Measurements from ENCODE around the gene SLX4IP. TPM values are rescaled to one million over a fixed set of nuclear protein-coding genes. Genes with fewer than 3 reads are reported as not detected.

SLX4IP gene
- total RNA-seq, 2 experiments from 2014 or later: 1.6 to 1.8 TPM

DNA sequence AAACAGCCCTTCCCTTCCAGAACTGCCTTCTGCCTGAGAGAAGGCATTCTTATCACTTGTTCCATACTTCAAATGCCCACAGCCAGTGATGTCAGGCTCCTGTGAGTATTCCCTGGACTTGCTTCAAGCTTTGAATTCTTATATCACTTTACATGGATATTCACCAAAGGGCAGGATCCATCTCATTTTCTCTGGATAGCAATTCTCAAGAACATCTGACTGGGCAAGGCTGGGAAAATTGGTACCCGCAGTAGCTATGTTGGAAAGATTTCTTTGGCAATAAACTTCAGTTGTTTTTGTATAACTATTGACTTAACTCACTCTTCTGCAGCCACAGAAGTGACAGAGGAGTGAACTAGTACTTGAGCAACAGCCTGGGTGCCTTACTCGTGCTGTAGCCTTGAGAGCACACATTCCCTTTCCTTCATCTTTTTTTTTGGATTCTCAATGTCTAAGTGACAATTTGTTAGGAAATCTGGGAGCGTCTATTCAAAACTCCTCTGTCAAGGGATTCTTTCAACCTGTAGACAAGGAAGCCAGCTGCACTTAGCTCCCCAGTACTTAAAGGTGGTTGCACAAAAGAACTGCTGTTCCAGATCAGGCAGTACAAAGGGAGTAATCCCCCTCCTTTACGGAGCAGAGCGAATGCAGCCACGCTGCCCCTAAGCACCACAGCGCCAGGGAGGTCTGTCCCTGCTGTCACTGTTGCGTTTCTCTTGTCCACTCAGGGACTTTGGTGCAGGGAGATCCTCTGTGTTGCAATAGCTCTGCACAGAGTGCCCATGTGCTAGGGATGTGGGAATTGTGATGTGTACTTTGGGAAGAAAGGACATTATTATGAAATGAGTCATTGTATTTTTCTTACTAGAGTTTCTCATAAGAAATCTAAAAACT lies 169.1 kb downstream of the SLX4IP start:
- no peak for DNase-seq
- Mint-ChIP-seq H3K4me3 (no peak overlapping the region), H3K27ac (no peak overlapping the region), H3K27me3 (no peaks in the 10 kb centered on the region), H3K9me3 (no peaks in the 10 kb centered on the region), H3K36me3 (ENCODE audit: low read depth) (peaks cover 70% of the 10 kb centered on the region), H3K4me1 (ENCODE audit: low read depth) (no peaks in the 10 kb centered on the region)
- Histone ChIP-seq H3K4me1 (ENCODE audit: insufficient read depth, low read length) (no peaks in the 10 kb centered on the region), H3K9me3 (ENCODE audit: control insufficient read depth in 1 of 2, insufficient read depth in 1 of 2, low read length in 2 of 2) (no peaks in the 10 kb centered on the region), H3K27ac (ENCODE audit: low read depth in 1 of 2, low read length in 2 of 2) (no peak overlapping the region), H3K36me3 (ENCODE audit: insufficient read depth, low read length) (peaks cover 5% of the 10 kb centered on the region), H3K4me3 (ENCODE audit: low read length) (no peak overlapping the region), H3K27me3 (ENCODE audit: control insufficient read depth in 1 of 2, insufficient read depth in 2 of 2, low read length in 2 of 2) (no peaks in the 10 kb centered on the region)
- no peak for TF ChIP-seq CTCF (IDR thresholded peaks at IDR 0.05)
- no peak for ATAC-seq (ENCODE audit: poor library complexity)
- intact Hi-C loops (cut with DNase I, micrococcal nuclease): no loop called here
- POLR2A ChIA-PET: no interaction called here
- CTCF ChIA-PET: no interaction called here

GRCh38 chr20:10604865-10605440 lies 169.8 kb downstream of the SLX4IP start:
- Mint-ChIP-seq H3K27me3 (no peaks in the 10 kb centered on the region), H3K4me3 (no peak overlapping the region), H3K36me3 (ENCODE audit: low read depth) (peaks cover 72% of the 10 kb centered on the region), H3K9me3 (no peaks in the 10 kb centered on the region), H3K27ac (no peak overlapping the region), H3K4me1 (ENCODE audit: low read depth) (no peaks in the 10 kb centered on the region)
- H3K27me3 ChIP-seq (ENCODE audit: control insufficient read depth in 1 of 2, insufficient read depth in 2 of 2, low read length in 2 of 2): no peaks in the 10 kb centered on the region
- H3K4me1 ChIP-seq (ENCODE audit: insufficient read depth, low read length): no peaks in the 10 kb centered on the region
- no peaks in the 10 kb centered on the region for H3K9me3 ChIP-seq (ENCODE audit: control insufficient read depth in 1 of 2, insufficient read depth in 1 of 2, low read length in 2 of 2)
- H3K36me3 ChIP-seq (ENCODE audit: insufficient read depth, low read length): peaks cover 6% of the 10 kb centered on the region
- no peak overlapping the region for H3K4me3 ChIP-seq (ENCODE audit: low read length)
- DNase-seq (no peak), ATAC-seq (ENCODE audit: poor library complexity) (no peak)
- TF ChIP-seq CTCF (IDR thresholded peaks at IDR 0.05): no peak
- no peak overlapping the region for H3K27ac ChIP-seq (ENCODE audit: low read depth in 1 of 2, low read length in 2 of 2)
- POLR2A ChIA-PET: no interaction called here
- intact Hi-C loops (cut with DNase I, micrococcal nuclease): no loop called here
- CTCF ChIA-PET: no interaction called here

GRCh38 chr20:10605547-10606195 lies 170.6 kb downstream of the SLX4IP start:
- peaks cover 7% of the 10 kb centered on the region for H3K36me3 ChIP-seq (ENCODE audit: insufficient read depth, low read length)
- no peak overlapping the region for H3K4me3 Mint-ChIP-seq
- no peak overlapping the region for H3K27ac Mint-ChIP-seq
- H3K36me3 Mint-ChIP-seq (ENCODE audit: low read depth): peaks cover 65% of the 10 kb centered on the region
- no peak for TF ChIP-seq CTCF (IDR thresholded peaks at IDR 0.05)
- DNase-seq (no peak), ATAC-seq (ENCODE audit: poor library complexity) (no peak)
- H3K27me3 ChIP-seq (ENCODE audit: control insufficient read depth in 1 of 2, insufficient read depth in 2 of 2, low read length in 2 of 2): no peaks in the 10 kb centered on the region
- H3K4me1 Mint-ChIP-seq (ENCODE audit: low read depth): no peaks in the 10 kb centered on the region
- no peaks in the 10 kb centered on the region for H3K9me3 Mint-ChIP-seq
- intact Hi-C loops (cut with DNase I, micrococcal nuclease): no loop called here
- no peaks in the 10 kb centered on the region for H3K4me1 ChIP-seq (ENCODE audit: insufficient read depth, low read length)
- H3K9me3 ChIP-seq (ENCODE audit: control insufficient read depth in 1 of 2, insufficient read depth in 1 of 2, low read length in 2 of 2): no peaks in the 10 kb centered on the region
- no peak overlapping the region for H3K4me3 ChIP-seq (ENCODE audit: low read length)
- ChIA-PET CTCF (interaction anchor here (1.0 kb wide), 1 partner anchor 8 kb away, joined by 3 read pairs; no protein-coding TSS in a partner anchor), POLR2A (interaction anchor here (0.7 kb wide), 1 partner anchor 434 kb away, joined by 3 read pairs; no protein-coding TSS in a partner anchor)
- H3K27ac ChIP-seq (ENCODE audit: low read depth in 1 of 2, low read length in 2 of 2): no peak overlapping the region
- no peaks in the 10 kb centered on the region for H3K27me3 Mint-ChIP-seq

Data from CD4-positive, alpha-beta T cell (primary cell).